A549 (cell line): ENCODE measurements around the gene SKI. TPM values are rescaled to one million over a fixed set of nuclear protein-coding genes. Genes with fewer than 3 reads are reported as not detected.

ENCODE experiments used
- ATAC-seq, 2 experiments: fragments of 200-7000 bp in 1 of 2; fragments of >200 bp in 1 of 2; cut with Nextera tagmentation in 1 of 2; cut with Tn5 transposase in 1 of 2; 3 replicates each; pipeline versions ENCODE4 v1.8.0 to v1.9.1; 2018 to 2020; ENCODE audit warnings: mild to moderate bottlenecking in 1 of 2, moderate library complexity in 1 of 2
- CTCF ChIA-PET: fragments of 300-600 bp; sonication (Branson Sonifier 250); formaldehyde crosslinking; extraction: SDS; loops from one replicate; lab custom pipeline; 2021; ENCODE audit warnings: antibody characterized with exemption, inconsistent platforms; lab: Yijun Ruan, JAX
- POLR2A ChIA-PET: fragments of 350-600 bp; formaldehyde crosslinking; extraction: SDS; loops from one replicate; lab custom pipeline; 2021; ENCODE audit warnings: antibody characterized with exemption, inconsistent platforms; lab: Yijun Ruan, JAX
- DNase-seq, 2 experiments: peaks; one replicate each; pipeline versions ENCODE4 v3.0.0 to v3.0.0-alpha.2; 2011 to 2016; ENCODE audit warnings: low read depth in 1 of 2, low spot score in 1 of 2
- FAIRE-seq: peaks from 2 replicates; lab custom pipeline; 2011; peaks lifted over from hg19 to GRCh38; lab: Jason Lieb, UNC
- H3K27ac ChIP-seq, 2 experiments: fragments of >200 bp; sonication (Bioruptor Twin); formaldehyde crosslinking; 3 replicates each; pipeline ENCODE4 v1.5.1; 2016 to 2017
- H3K4me1 ChIP-seq: fragments of >200 bp; sonication (Bioruptor Twin); formaldehyde crosslinking; 3 replicates; pipeline ENCODE4 v1.6.1; 2016
- H3K4me2 ChIP-seq: fragments of >200 bp; sonication (Bioruptor Twin); formaldehyde crosslinking; 3 replicates; pipeline ENCODE4 v1.6.1; 2016
- H3K4me3 ChIP-seq: fragments of >200 bp; sonication (Bioruptor Twin); formaldehyde crosslinking; 3 replicates; pipeline ENCODE4 v1.5.1; 2016
- H3K9me3 ChIP-seq: fragments of >200 bp; sonication (Bioruptor Twin); formaldehyde crosslinking; 3 replicates; pipeline ENCODE4 v1.6.1; 2016
- BHLHE40 ChIP-seq: IDR thresholded peaks from 2 replicates; pipeline ENCODE4 v1.6.1; 2012; ENCODE audit warnings: low read depth, low read length, inconsistent platforms
- CBX2 ChIP-seq: fragments of 200-600 bp; sonication (generic); IDR thresholded peaks from 2 replicates; pipeline ENCODE4 v1.6.1; 2016; ENCODE audit warnings: low read depth, mild to moderate bottlenecking, borderline replicate concordance
- CBX8 ChIP-seq: fragments of 200-600 bp; sonication (generic); IDR thresholded peaks from 2 replicates; pipeline ENCODE4 v1.6.1; 2016
- CHD2 ChIP-seq: fragments of 150-350 bp; IDR thresholded peaks from 2 replicates; pipeline ENCODE4 v1.6.1; 2014; ENCODE audit warnings: low read length; ENCODE audit not compliant: partially characterized antibody
- CHD4 ChIP-seq: fragments of 200-600 bp; sonication (generic); IDR thresholded peaks from 2 replicates; pipeline ENCODE4 v1.6.1; 2016; ENCODE audit warnings: antibody characterized with exemption, mild to moderate bottlenecking, borderline replicate concordance
- EHMT2 ChIP-seq: fragments of 200-600 bp; sonication (generic); IDR thresholded peaks from 2 replicates; pipeline ENCODE4 v1.6.1; 2016; ENCODE audit warnings: antibody characterized with exemption, low read depth, mild to moderate bottlenecking, moderate library complexity
- ELK1 ChIP-seq: fragments of 150-350 bp; IDR thresholded peaks from 2 replicates; pipeline ENCODE4 v1.6.1; 2014; ENCODE audit warnings: low read depth, mild to moderate bottlenecking, low read length
- EP300 ChIP-seq, 2 experiments: fragments of >200 bp; sonication (Bioruptor Twin); formaldehyde crosslinking; IDR thresholded peaks; 2 replicates in 1 of 2; 3 replicates in 1 of 2; pipeline ENCODE4 v1.6.1; 2016 to 2017
- FOSB ChIP-seq: fragments of 250-450 bp; sonication (Bioruptor Pico); IDR thresholded peaks from 2 replicates; pipeline ENCODE4 v1.5.0; 2020; ENCODE audit warnings: mild to moderate bottlenecking, moderate library complexity
- HDAC2 ChIP-seq: fragments of 200-600 bp; sonication (generic); IDR thresholded peaks from 2 replicates; pipeline ENCODE4 v1.6.1; 2016
- HES2 ChIP-seq: fragments of >200 bp; sonication (Bioruptor Twin); formaldehyde crosslinking; IDR thresholded peaks from 2 replicates; pipeline ENCODE4 v1.6.1; 2016
- HOXA7 ChIP-seq: fragments of 250-450 bp; sonication (Bioruptor Pico); IDR thresholded peaks from 2 replicates; pipeline ENCODE4 v1.5.0; 2020; ENCODE audit warnings: mild to moderate bottlenecking, moderate library complexity
- HOXB13 ChIP-seq: fragments of 250-450 bp; sonication (Bioruptor Pico); IDR thresholded peaks from 2 replicates; pipeline ENCODE4 v1.5.0; 2020; ENCODE audit warnings: low read depth, mild to moderate bottlenecking, moderate library complexity
- HOXB5 ChIP-seq: fragments of 250-450 bp; sonication (Bioruptor Pico); IDR thresholded peaks from 2 replicates; pipeline ENCODE4 v1.5.0; 2020; ENCODE audit warnings: mild to moderate bottlenecking, moderate library complexity
- JUN ChIP-seq, 2 experiments: fragments of >200 bp; sonication (Bioruptor Twin); formaldehyde crosslinking; IDR thresholded peaks; 2 replicates in 1 of 2; 3 replicates in 1 of 2; pipeline ENCODE4 v1.6.1; 2016 to 2017
- JUNB ChIP-seq: fragments of >200 bp; sonication (Bioruptor Twin); formaldehyde crosslinking; IDR thresholded peaks from 2 replicates; pipeline ENCODE4 v1.6.1; 2016
- MAFK ChIP-seq: fragments of 450-650 bp; IDR thresholded peaks from 2 replicates; pipeline ENCODE4 v1.6.1; 2014; ENCODE audit not compliant: partially characterized antibody
- MAX ChIP-seq: IDR thresholded peaks from 2 replicates; pipeline ENCODE4 v1.6.1; 2012
- MAZ ChIP-seq: fragments of 150-350 bp; IDR thresholded peaks from 2 replicates; pipeline ENCODE4 v1.6.1; 2014; ENCODE audit warnings: antibody characterized with exemption, low read depth, low read length, borderline replicate concordance
- NFE2L2 ChIP-seq: fragments of 150-350 bp; conservative IDR thresholded peaks from 2 replicates; pipeline ENCODE4 v1.6.1; 2014; ENCODE audit warnings: low read length
- NR3C1 ChIP-seq: fragments of >200 bp; sonication (Bioruptor Twin); formaldehyde crosslinking; IDR thresholded peaks from 3 replicates; pipeline ENCODE4 v1.6.1; 2017
- RAD21 ChIP-seq, 2 experiments: fragments of >200 bp in 1 of 2; sonication (Bioruptor Twin) in 1 of 2; formaldehyde crosslinking in 1 of 2; IDR thresholded peaks in 1 of 2; conservative IDR thresholded peaks in 1 of 2; 2 replicates in 1 of 2; 3 replicates in 1 of 2; pipeline ENCODE4 v1.6.1; 2012 to 2018; ENCODE audit warnings: inconsistent platforms in 1 of 2
- RFX5 ChIP-seq: fragments of 450-650 bp; IDR thresholded peaks from 2 replicates; pipeline ENCODE4 v1.7.1; 2014; ENCODE audit warnings: antibody characterized with exemption, mild to moderate bottlenecking, moderate library complexity
- RNF2 ChIP-seq: fragments of 200-600 bp; sonication (generic); IDR thresholded peaks from 2 replicates; pipeline ENCODE4 v1.6.1; 2016; ENCODE audit warnings: low read depth, mild to moderate bottlenecking, antibody characterized with exemption, moderate library complexity, borderline replicate concordance
- SREBF2 ChIP-seq: fragments of 450-650 bp; IDR thresholded peaks from 2 replicates; pipeline ENCODE4 v1.6.1; 2014; ENCODE audit warnings: mild to moderate bottlenecking, moderate library complexity
- TFCP2L1 ChIP-seq: fragments of 250-450 bp; sonication (Bioruptor Pico); IDR thresholded peaks from 2 replicates; pipeline ENCODE4 v1.5.0; 2021; ENCODE audit warnings: mild to moderate bottlenecking
- ZC3H11A ChIP-seq: fragments of 450-650 bp; IDR thresholded peaks from 2 replicates; pipeline ENCODE4 v1.6.1; 2014; ENCODE audit warnings: antibody characterized with exemption, mild to moderate bottlenecking
- ZNF302 ChIP-seq: fragments of 250-450 bp; sonication (Bioruptor Pico); IDR thresholded peaks from 2 replicates; pipeline ENCODE4 v1.9.0; 2021; ENCODE audit warnings: inconsistent platforms, mild to moderate bottlenecking, moderate library complexity
- ZSCAN20 ChIP-seq: fragments of 250-450 bp; sonication (Bioruptor Pico); IDR thresholded peaks from 2 replicates; pipeline ENCODE4 v1.8.0; 2022; ENCODE audit warnings: mild to moderate bottlenecking, moderate library complexity
- WGBS: methylation state at CpG from one replicate; pipeline ENCODE4 v1.1.6; 2017; ENCODE audit errors: missing lambda C conversion rate; 5-methylcytosine and 5-hydroxymethylcytosine counted together
- polyA plus RNA-seq, 4 experiments: library from polyadenylated mRNA; depleted of rRNA in 3 of 4; stranded (reverse); fragments of >200 nt; fragmentation: RNase III in 1 of 4; extraction: RNeasy Plus Mini Kit Qiagen cat#74134 plus additional on column Dnase treatment in 1 of 4; gene quantifications; 2 replicates in 3 of 4; 3 replicates in 1 of 4; pipeline ENCODE4 v1.2.3, GENCODE V29; 2011 to 2017
- TF ChIP-seq, protein P1 (sequence below): fragments of >200 bp; sonication (Bioruptor Twin); formaldehyde crosslinking; IDR thresholded peaks from 3 replicates; pipeline ENCODE4 v1.5.1; 2016

SKI gene
- polyA plus RNA-seq, 2 of the 4 experiments (the other 2 are of a cell fraction), result 2.8 to 12.0 TPM

DNA sequence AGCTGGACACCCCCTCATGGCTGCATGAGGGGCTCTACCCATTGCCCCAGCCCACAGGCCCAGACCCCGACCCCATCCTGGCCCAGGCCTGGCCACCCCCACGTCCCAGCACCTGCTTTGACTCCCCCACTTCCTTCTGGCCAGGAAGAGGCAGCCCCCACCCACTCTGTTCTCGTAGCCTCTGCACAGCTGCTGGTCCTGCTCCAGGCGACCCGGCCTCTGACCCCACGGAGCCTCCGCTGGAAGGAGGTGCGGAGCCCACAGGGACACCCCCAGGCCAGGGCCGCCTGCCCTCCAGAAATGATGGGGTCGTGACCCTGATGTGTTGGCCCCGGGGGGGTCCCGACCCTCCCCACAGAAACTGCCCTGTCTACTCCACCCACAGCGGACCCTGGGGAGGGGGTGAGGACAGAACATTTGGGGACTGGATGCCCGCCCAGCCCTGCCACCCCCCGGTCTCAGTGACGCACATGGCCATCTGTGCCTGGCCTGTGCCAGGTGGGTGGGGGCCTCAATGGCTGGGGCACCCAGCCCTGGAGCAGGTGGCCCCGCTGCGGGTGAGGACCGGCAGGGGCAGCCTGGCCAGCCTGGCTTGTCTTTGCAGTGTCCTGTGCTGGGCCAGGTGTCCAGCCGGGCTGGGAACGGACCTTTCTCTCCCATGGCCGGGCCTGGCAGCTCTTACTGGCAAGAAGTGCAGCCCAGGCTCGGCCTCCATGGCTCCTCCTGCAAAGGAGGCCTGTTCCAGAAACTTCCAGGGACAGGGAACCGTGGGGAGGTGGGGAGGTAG is 84.6 kb downstream of the SKI start:
- FAIRE-seq, result no peak
- Histone ChIP-seq H3K4me2 (no peak overlapping the region), H3K27ac (peak overlapping the region in 1 of 2 experiments; percentile 100; a peak in 3 of 6 replicates), H3K9me3 (no peaks in the 10 kb centered on the region), H3K4me3 (no peak overlapping the region), H3K4me1 (peaks cover 34% of the 10 kb centered on the region)
- TF ChIP-seq BHLHE40, result no peak
- TF ChIP-seq EP300 (IDR thresholded peaks at IDR 0.05), result no peak
- TF ChIP-seq FOSB, result no peak
- no peak for TF ChIP-seq ZNF302 (CRISPR knock-in tag)
- no peak for TF ChIP-seq HOXB13 (CRISPR knock-in tag)
- no peak for TF ChIP-seq HOXA7
- TF ChIP-seq ZSCAN20 (CRISPR knock-in tag), result no peak
- peak in 1 of 2 experiments; percentile 22 for DNase-seq
- 85% methylated on average over 5 of the region's 24 CpGs for WGBS
- ATAC-seq, result peak in 1 of 2 experiments; percentile 2; a peak in 2 of 6 replicates
- ChIA-PET CTCF (interaction anchor here (0.9 to 2.6 kb wide), 5 partner anchors 10 to 117 kb away, joined by 3 to 10 read pairs (median 5); partner anchors contain the start of gene FAAP20), POLR2A (no interaction called here)

- ATAC-seq, result peak in 1 of 2 experiments; percentile 5; a peak in 2 of 6 replicates
- Histone ChIP-seq H3K9me3 (no peaks in the 10 kb centered on the region), H3K27ac (peak overlapping the region; percentile 88 to 100), H3K4me3 (peak overlapping the region; percentile 85), H3K4me1 (peaks cover 34% of the 10 kb centered on the region), H3K4me2 (peak overlapping the region; percentile 74)
- no CpG with 5 or more reads among the region's 18 CpGs for WGBS
- no peak for DNase-seq
- POLR2A ChIA-PET, result no interaction called here
- TF ChIP-seq HES2 (no peak), EHMT2 (no peak), MAZ (no peak), NR3C1 (no peak), HOXB5 (CRISPR knock-in tag) (no peak), MAFK (no peak), CHD2 (no peak), CBX2 (no peak), RFX5 (no peak), ZC3H11A (no peak)
- TF ChIP-seq, protein P1, sequence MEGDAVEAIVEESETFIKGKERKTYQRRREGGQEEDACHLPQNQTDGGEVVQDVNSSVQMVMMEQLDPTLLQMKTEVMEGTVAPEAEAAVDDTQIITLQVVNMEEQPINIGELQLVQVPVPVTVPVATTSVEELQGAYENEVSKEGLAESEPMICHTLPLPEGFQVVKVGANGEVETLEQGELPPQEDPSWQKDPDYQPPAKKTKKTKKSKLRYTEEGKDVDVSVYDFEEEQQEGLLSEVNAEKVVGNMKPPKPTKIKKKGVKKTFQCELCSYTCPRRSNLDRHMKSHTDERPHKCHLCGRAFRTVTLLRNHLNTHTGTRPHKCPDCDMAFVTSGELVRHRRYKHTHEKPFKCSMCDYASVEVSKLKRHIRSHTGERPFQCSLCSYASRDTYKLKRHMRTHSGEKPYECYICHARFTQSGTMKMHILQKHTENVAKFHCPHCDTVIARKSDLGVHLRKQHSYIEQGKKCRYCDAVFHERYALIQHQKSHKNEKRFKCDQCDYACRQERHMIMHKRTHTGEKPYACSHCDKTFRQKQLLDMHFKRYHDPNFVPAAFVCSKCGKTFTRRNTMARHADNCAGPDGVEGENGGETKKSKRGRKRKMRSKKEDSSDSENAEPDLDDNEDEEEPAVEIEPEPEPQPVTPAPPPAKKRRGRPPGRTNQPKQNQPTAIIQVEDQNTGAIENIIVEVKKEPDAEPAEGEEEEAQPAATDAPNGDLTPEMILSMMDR, result no peak
- CTCF ChIA-PET, result interaction anchor here (0.7 to 2.6 kb wide), 4 partner anchors 9 to 118 kb away, joined by 3 to 10 read pairs (median 6); partner anchors contain the start of gene FAAP20
- FAIRE-seq, result no peak
Observed at GRCh38 chr1:2313651-2314261, 85.6 kb downstream of the SKI start.

DNA sequence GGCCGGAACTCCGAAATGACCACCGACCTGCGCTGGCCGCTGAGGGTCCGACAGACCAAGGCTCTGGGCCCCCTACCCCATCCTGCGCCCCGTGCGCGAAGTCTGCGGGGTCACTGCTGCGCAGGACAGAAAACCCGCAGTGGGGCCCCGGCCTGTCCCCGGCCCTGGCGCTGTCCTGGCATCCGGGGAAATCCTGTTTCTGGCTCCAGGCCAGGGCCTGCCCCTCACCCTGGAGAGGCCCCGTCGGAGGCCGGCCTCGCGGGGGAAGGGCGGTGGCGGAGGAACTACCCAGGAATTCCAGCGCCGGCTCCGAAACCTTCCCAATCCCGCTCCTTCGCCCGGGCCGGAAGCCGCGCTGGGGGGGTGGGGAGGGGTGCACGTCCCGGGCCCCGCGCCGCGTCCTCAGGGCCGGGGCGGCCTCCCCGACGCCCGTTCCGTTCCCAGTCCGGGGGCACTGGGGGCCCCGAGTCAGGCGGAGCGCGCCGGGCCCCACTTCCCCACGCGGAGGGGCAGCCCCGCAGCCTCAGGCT is 86.2 kb downstream of the SKI start:
- peak overlapping the region; percentile 88 to 100 for H3K27ac ChIP-seq
- POLR2A ChIA-PET, result interaction anchor here (1.3 to 1.7 kb wide), 2 partner anchors 67 to 119 kb away, joined by 4 to 6 read pairs; partner anchors contain the start of gene FAAP20

More for the DNA sequence above, 86.2 kb downstream of the SKI start:
- DNase-seq, result peak; percentile 39 to 46
- no CpG with 5 or more reads among the region's 54 CpGs for WGBS
- Histone ChIP-seq H3K9me3 (no peaks in the 10 kb centered on the region), H3K4me1 (peaks cover 34% of the 10 kb centered on the region), H3K4me2 (peak overlapping the region; percentile 74), H3K4me3 (peak overlapping the region; percentile 85)
- FAIRE-seq, result no peak
- TF ChIP-seq JUNB, result no peak
- no peak for TF ChIP-seq CHD4
- TF ChIP-seq HES2, result no peak
- no peak for TF ChIP-seq ZSCAN20 (CRISPR knock-in tag)
- no peak for TF ChIP-seq MAX
- no peak for TF ChIP-seq RAD21 (conservative IDR thresholded peaks at IDR 0.05 in 1 of 2, IDR thresholded peaks at IDR 0.05 in 1 of 2)
- TF ChIP-seq JUN (IDR thresholded peaks at IDR 0.05), result no peak
- no peak for TF ChIP-seq TFCP2L1 (CRISPR knock-in tag)
- no peak for TF ChIP-seq NFE2L2
- no peak for TF ChIP-seq CBX8
- TF ChIP-seq HDAC2, result no peak
- TF ChIP-seq RFX5, result no peak
- TF ChIP-seq RNF2, result no peak
- no peak for TF ChIP-seq SREBF2
- TF ChIP-seq ELK1, result no peak
- TF ChIP-seq, all 56 proteins: peak for 0
- ATAC-seq, result peak; percentile 5 to 41; a peak in 3 of 6 replicates
- CTCF ChIA-PET, result interaction anchor here (0.7 to 2.6 kb wide), 6 partner anchors 8 to 119 kb away, joined by 3 to 10 read pairs (median 4); partner anchors contain the start of gene FAAP20
